OCI-LY7 (cell line): ENCODE measurements around the gene CAMK1G.

ENCODE experiments used
- EZH2phosphoT487 ChIP-seq: fragments of 200-600 bp; sonication (generic); IDR thresholded peaks from 2 replicates; pipeline ENCODE4 v1.6.1; 2018; ENCODE audit warnings: low read depth, borderline replicate concordance, mild to moderate bottlenecking, mixed run types, antibody characterized with exemption, low read length, moderate library complexity, mixed read lengths
- TF ChIP-seq, protein P1 (sequence below): fragments of 200-600 bp; sonication (generic); conservative IDR thresholded peaks from 2 replicates; pipeline ENCODE4 v1.5.1; 2014; ENCODE audit warnings: mild to moderate bottlenecking, antibody characterized with exemption, low read length, moderate library complexity, mixed read lengths

DNA sequence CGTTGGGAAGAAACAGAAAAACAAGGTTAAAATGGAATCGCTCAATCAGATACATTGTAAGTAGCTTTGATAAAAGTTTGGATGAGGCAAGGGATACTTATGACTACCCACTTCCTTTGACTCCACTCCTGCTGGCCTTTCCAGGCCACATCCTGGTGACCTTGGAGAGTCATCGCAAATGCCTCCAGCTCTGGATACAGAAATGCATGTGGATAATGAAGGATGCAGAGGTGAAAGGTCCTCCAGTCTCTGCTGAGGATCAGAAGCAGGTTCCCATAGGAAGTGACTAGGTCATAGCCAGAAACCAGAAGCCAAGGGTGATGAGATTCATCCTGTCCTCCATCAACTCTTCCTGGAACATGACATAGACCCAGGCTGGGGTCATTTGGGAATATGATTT is 6.2 kb upstream of the CAMK1G start:
- TF ChIP-seq, protein P1, sequence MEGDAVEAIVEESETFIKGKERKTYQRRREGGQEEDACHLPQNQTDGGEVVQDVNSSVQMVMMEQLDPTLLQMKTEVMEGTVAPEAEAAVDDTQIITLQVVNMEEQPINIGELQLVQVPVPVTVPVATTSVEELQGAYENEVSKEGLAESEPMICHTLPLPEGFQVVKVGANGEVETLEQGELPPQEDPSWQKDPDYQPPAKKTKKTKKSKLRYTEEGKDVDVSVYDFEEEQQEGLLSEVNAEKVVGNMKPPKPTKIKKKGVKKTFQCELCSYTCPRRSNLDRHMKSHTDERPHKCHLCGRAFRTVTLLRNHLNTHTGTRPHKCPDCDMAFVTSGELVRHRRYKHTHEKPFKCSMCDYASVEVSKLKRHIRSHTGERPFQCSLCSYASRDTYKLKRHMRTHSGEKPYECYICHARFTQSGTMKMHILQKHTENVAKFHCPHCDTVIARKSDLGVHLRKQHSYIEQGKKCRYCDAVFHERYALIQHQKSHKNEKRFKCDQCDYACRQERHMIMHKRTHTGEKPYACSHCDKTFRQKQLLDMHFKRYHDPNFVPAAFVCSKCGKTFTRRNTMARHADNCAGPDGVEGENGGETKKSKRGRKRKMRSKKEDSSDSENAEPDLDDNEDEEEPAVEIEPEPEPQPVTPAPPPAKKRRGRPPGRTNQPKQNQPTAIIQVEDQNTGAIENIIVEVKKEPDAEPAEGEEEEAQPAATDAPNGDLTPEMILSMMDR: no peak
- no peak for TF ChIP-seq EZH2phosphoT487
